GM18498 (cell line): ENCODE data around the gene RAP1GAP2.
"Not testable (repeated sequence)": the region's sequence is repeated elsewhere in the genome, so short reads cannot be mapped to it uniquely, and the experiment has no call there.

Source experiments
- ATAC-seq: cut with Tn5 transposase; IDR thresholded peaks from one replicate; pipeline ENCODE4 v1.9.1; 2021; ENCODE audit warnings: mild to moderate bottlenecking, moderate library complexity; ENCODE audit not compliant: unreplicated experiment

RAP1GAP2 gene

GRCh38 chr17:3035256-3035967 is 239.2 kb downstream of the RAP1GAP2 start:
- ATAC-seq: no peak

GRCh38 chr17:3035968-3036280 is 239.7 kb downstream of the RAP1GAP2 start:
- ATAC-seq: no peak

GRCh38 chr17:3036800-3037199 is 240.6 kb downstream of the RAP1GAP2 start:
- ATAC-seq: no peak

GRCh38 chr17:3037259-3037658 is 241.0 kb downstream of the RAP1GAP2 start:
- no peak for ATAC-seq

- ATAC-seq: no peak
Measured at GRCh38 chr17:3038941-3039340, 242.7 kb downstream of the RAP1GAP2 start.

- no peak for ATAC-seq
Measured at GRCh38 chr17:3039736-3040135, 243.5 kb downstream of the RAP1GAP2 start.

- ATAC-seq: no peak
Measured at GRCh38 chr17:3040882-3041281, 244.6 kb downstream of the RAP1GAP2 start.

GRCh38 chr17:3043737-3044365 is 247.6 kb downstream of the RAP1GAP2 start:
- no peak for ATAC-seq

GRCh38 chr17:3046753-3047152 is 250.5 kb downstream of the RAP1GAP2 start:
- no peak for ATAC-seq

- peak; percentile 98 for ATAC-seq
Measured at GRCh38 chr17:3048727-3049471, 252.7 kb downstream of the RAP1GAP2 start.

- no peak for ATAC-seq
Measured at GRCh38 chr17:3049705-3050295, 253.6 kb downstream of the RAP1GAP2 start.

GRCh38 chr17:3054868-3055267 is 258.6 kb downstream of the RAP1GAP2 start:
- ATAC-seq: not testable (repeated sequence)

GRCh38 chr17:3062824-3063377 is 266.7 kb downstream of the RAP1GAP2 start:
- not testable (repeated sequence) for ATAC-seq

- not testable (repeated sequence) for ATAC-seq
Measured at GRCh38 chr17:3063507-3063906, 267.3 kb downstream of the RAP1GAP2 start, which contains the start of gene OR1D5. OR1D5 (minus strand) TSS chr17:3063607; CDS start chr17:3063607, 0 bp downstream.

- ATAC-seq: not testable (repeated sequence)
Measured at GRCh38 chr17:3065192-3065591, 269.0 kb downstream of the RAP1GAP2 start.

GRCh38 chr17:3073850-3074249 is 277.6 kb downstream of the RAP1GAP2 start:
- ATAC-seq: not testable (repeated sequence)
